ENCODE results near the gene XPA.

- no peak for TF ChIP-seq GATA2 (IDR thresholded peaks at IDR 0.05; ENCODE audit: low read depth, low read length)
- TF ChIP-seq GATA3 (IDR thresholded peaks at IDR 0.05; ENCODE audit: low read depth, low read length) = no peak
Measured at GRCh38 chr9:97627624-97628023, 69.5 kb downstream of the XPA start.
